HepG2 (cell line): ENCODE results near the gene GLYR1. TPM values are rescaled to one million over a fixed set of nuclear protein-coding genes. Genes with fewer than 3 reads are reported as not detected.
A peak's percentile ranks its signal among the peaks of the same experiment; 100 is the strongest.

Experiments
- AGO2 ChIP-seq: fragments of 200-400 bp; formaldehyde crosslinking; optimal IDR thresholded peaks from 2 replicates; pipeline ENCODE3; 2017; ENCODE audit warnings: mild to moderate bottlenecking, low read depth, low read length, moderate library complexity
- ARNTL ChIP-seq: sonication (generic); formaldehyde crosslinking; IDR thresholded peaks from 2 replicates; pipeline ENCODE4 v1.4.0; 2020; ENCODE audit warnings: mild to moderate bottlenecking, missing genetic modification reagents
- CREM ChIP-seq, 2 experiments: sonication (generic) in 1 of 2; formaldehyde crosslinking in 1 of 2; IDR thresholded peaks; 2 replicates each; pipeline versions ENCODE4 v1.4.0 to v1.6.1; 2016 to 2020; ENCODE audit warnings: antibody characterized with exemption in 1 of 2, mild to moderate bottlenecking in 1 of 2, missing genetic modification reagents in 1 of 2
- FOXA3 ChIP-seq: IDR thresholded peaks from 2 replicates; pipeline ENCODE4 v1.6.1; 2016; ENCODE audit warnings: missing genetic modification reagents, missing compliant biosample characterization
- HES4 ChIP-seq: sonication (generic); formaldehyde crosslinking; IDR thresholded peaks from 2 replicates; pipeline ENCODE4 v1.9.0; 2021; ENCODE audit warnings: mild to moderate bottlenecking, missing genetic modification reagents, borderline replicate concordance
- HNF1A ChIP-seq, 2 experiments: sonication (generic) in 1 of 2; formaldehyde crosslinking in 1 of 2; IDR thresholded peaks; 2 replicates each; pipeline versions ENCODE4 v1.4.0 to v1.6.1; 2016 to 2020; ENCODE audit warnings: borderline replicate concordance in 1 of 2, low read depth in 1 of 2, mild to moderate bottlenecking in 1 of 2, missing genetic modification reagents in 1 of 2
- MXD1 ChIP-seq: sonication (generic); formaldehyde crosslinking; IDR thresholded peaks from 2 replicates; pipeline ENCODE4 v1.4.0; 2020; ENCODE audit warnings: mild to moderate bottlenecking, missing genetic modification reagents
- NFE2L1 ChIP-seq: sonication (generic); formaldehyde crosslinking; IDR thresholded peaks from 2 replicates; pipeline ENCODE4 v1.4.0; 2020; ENCODE audit warnings: missing genetic modification reagents, mild to moderate bottlenecking, borderline replicate concordance
- POLR2A ChIP-seq, 2 experiments: IDR thresholded peaks; 2 replicates each; pipeline ENCODE4 v1.6.1; 2011; ENCODE audit warnings: low read depth in 2 of 2, low read length in 2 of 2, mild to moderate bottlenecking in 1 of 2, moderate library complexity in 1 of 2; ENCODE audit not compliant: insufficient read depth in 1 of 2
- SATB2 ChIP-seq: sonication (generic); formaldehyde crosslinking; IDR thresholded peaks from 2 replicates; pipeline ENCODE4 v1.5.0; 2020; ENCODE audit warnings: missing genetic modification reagents
- ZKSCAN8 ChIP-seq: IDR thresholded peaks from 2 replicates; pipeline ENCODE4 v1.6.1; 2016; ENCODE audit warnings: borderline replicate concordance, missing genetic modification reagents, missing compliant biosample characterization
- ZNF30 ChIP-seq: sonication (generic); formaldehyde crosslinking; IDR thresholded peaks from 2 replicates; pipeline ENCODE4 v1.5.0; 2020; ENCODE audit warnings: mild to moderate bottlenecking, missing genetic modification reagents
- ZNF558 ChIP-seq: sonication (generic); formaldehyde crosslinking; IDR thresholded peaks from 2 replicates; pipeline ENCODE4 v1.9.0; 2022; ENCODE audit warnings: mild to moderate bottlenecking, missing genetic modification reagents, borderline replicate concordance
- ZNF687 ChIP-seq: sonication (generic); formaldehyde crosslinking; IDR thresholded peaks from 2 replicates; pipeline ENCODE4 v1.5.1; 2020; ENCODE audit warnings: mild to moderate bottlenecking, missing genetic modification reagents, moderate library complexity
- ZNF709 ChIP-seq: sonication (generic); formaldehyde crosslinking; IDR thresholded peaks from 2 replicates; pipeline ENCODE4 v1.5.0; 2020; ENCODE audit warnings: mild to moderate bottlenecking, missing genetic modification reagents
- polyA plus RNA-seq, 8 experiments: library from polyadenylated mRNA; depleted of rRNA in 3 of 8; stranded (reverse) in 7 of 8; unstranded in 1 of 8; fragments of >200 nt; fragmentation: Illumina TruSeq in 4 of 8; extraction: Trizol in 4 of 8; gene quantifications; 2 replicates each; pipeline versions ENCODE4 v1.2.1 to v1.2.3, GENCODE V29; 2011 to 2016; ENCODE audit warnings: low read depth in 4 of 8, missing spikeins in 1 of 8, mixed read lengths in 1 of 8; ENCODE audit not compliant: insufficient read depth in 1 of 8
- total RNA-seq, 5 experiments: library from RNA; depleted of rRNA; stranded (reverse); fragments of >200 nt; fragmentation: Illumina TruSeq; extraction: Trizol; gene quantifications; 2 replicates each; pipeline ENCODE4 v1.2.3, GENCODE V29; 2016; ENCODE audit warnings: low read depth in 1 of 5
- TF ChIP-seq, protein P1 (sequence below): sonication (generic); formaldehyde crosslinking; IDR thresholded peaks from 2 replicates; pipeline ENCODE4 v1.8.0; 2022; ENCODE audit warnings: missing genetic modification reagents, mild to moderate bottlenecking, moderate library complexity, borderline replicate concordance

The GLYR1 gene
- total and polyA plus RNA-seq, 2 of the 13 experiments (the other 11 are each of a cell fraction or from before 2014, with no cell fraction given), result 28.3 to 48.7 TPM

- no peak for TF ChIP-seq ZNF558 (CRISPR knock-in tag)
- TF ChIP-seq HNF1A (IDR thresholded peaks at IDR 0.05; ENCODE audit: low read depth), result no peak
- TF ChIP-seq HNF1A (CRISPR knock-in tag; IDR thresholded peaks at IDR 0.05; ENCODE audit: borderline replicate concordance), result peak; percentile 12; the same call in 1 of the 2 replicates
- TF ChIP-seq ZKSCAN8, result no peak
- no peak for TF ChIP-seq SATB2 (CRISPR knock-in tag)
- TF ChIP-seq, protein P1, sequence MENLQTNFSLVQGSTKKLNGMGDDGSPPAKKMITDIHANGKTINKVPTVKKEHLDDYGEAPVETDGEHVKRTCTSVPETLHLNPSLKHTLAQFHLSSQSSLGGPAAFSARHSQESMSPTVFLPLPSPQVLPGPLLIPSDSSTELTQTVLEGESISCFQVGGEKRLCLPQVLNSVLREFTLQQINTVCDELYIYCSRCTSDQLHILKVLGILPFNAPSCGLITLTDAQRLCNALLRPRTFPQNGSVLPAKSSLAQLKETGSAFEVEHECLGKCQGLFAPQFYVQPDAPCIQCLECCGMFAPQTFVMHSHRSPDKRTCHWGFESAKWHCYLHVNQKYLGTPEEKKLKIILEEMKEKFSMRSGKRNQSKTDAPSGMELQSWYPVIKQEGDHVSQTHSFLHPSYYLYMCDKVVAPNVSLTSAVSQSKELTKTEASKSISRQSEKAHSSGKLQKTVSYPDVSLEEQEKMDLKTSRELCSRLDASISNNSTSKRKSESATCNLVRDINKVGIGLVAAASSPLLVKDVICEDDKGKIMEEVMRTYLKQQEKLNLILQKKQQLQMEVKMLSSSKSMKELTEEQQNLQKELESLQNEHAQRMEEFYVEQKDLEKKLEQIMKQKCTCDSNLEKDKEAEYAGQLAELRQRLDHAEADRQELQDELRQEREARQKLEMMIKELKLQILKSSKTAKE, result 0 out of 2 replicates have a peak, but pooled peaks have one; percentile 10
- TF ChIP-seq ARNTL (CRISPR knock-in tag), result peak; percentile 39
- TF ChIP-seq ZNF30 (CRISPR knock-in tag), result no peak
- TF ChIP-seq ZNF687, result peak; percentile 71
- peak in 1 of 2 experiments; percentile 62; a peak in 2 of 4 replicates for TF ChIP-seq POLR2A (IDR thresholded peaks at IDR 0.05; ENCODE audit: insufficient read depth in 1 of 2, low read depth in 2 of 2, low read length in 2 of 2)
- 0 out of 2 replicates have a peak, but pooled peaks have one; percentile 8 for TF ChIP-seq HES4 (CRISPR knock-in tag)
- TF ChIP-seq NFE2L1, result no peak
- TF ChIP-seq AGO2, result peak; percentile 57
- TF ChIP-seq FOXA3 (CRISPR knock-in tag), result no peak
- TF ChIP-seq CREM (IDR thresholded peaks at IDR 0.05), result peak; percentile 39; the same call in 1 of the 2 replicates
- TF ChIP-seq CREM (CRISPR knock-in tag; IDR thresholded peaks at IDR 0.05), result no peak
- TF ChIP-seq ZNF709 (CRISPR knock-in tag), result peak; percentile 16; the same call in 1 of the 2 replicates
- TF ChIP-seq MXD1 (CRISPR knock-in tag), result 0 out of 2 replicates have a peak, but pooled peaks have one; percentile 43
Observed at GRCh38 chr16:4765511-4766474, 81.3 kb downstream of the GLYR1 start (continued).
